K562 (cell line): ENCODE measurements around the gene TKTL1. TPM values are rescaled to one million over a fixed set of nuclear protein-coding genes. Genes with fewer than 3 reads are reported as not detected.

Experiments
- ETV1 ChIP-seq: fragments of 450-650 bp; conservative IDR thresholded peaks from 2 replicates; pipeline ENCODE4 v1.6.1; 2016; ENCODE audit warnings: missing genetic modification characterization, control low read depth, low read depth, missing compliant biosample characterization
- polyA plus RNA-seq, 8 experiments: library from polyadenylated mRNA; depleted of rRNA in 4 of 8; stranded (reverse) in 5 of 8; unstranded in 3 of 8; fragments of >200 nt; fragmentation: Nextera tagmentation in 2 of 8; fragmentation: Illumina TruSeq in 1 of 8; extraction: Ambion mirVana in 2 of 8; extraction: Trizol in 1 of 8; gene quantifications; 2 replicates each; pipeline versions ENCODE4 v1.2.1 to v1.2.3, GENCODE V29; 2011 to 2014; ENCODE audit warnings: inconsistent platforms in 1 of 8, missing spikeins in 1 of 8
- total RNA-seq, 7 experiments: library from RNA; depleted of rRNA in 6 of 7; stranded (reverse); fragments of >200 nt in 6 of 7; fragmentation: Illumina TruSeq in 2 of 7; extraction: Trizol in 2 of 7; gene quantifications; 2 replicates each; pipeline versions ENCODE4 v1.2.1 to v1.2.3, GENCODE V29; 2011 to 2021; ENCODE audit warnings: low replicate concordance in 1 of 7
- TF ChIP-seq, protein P1 (sequence below): fragments of 450-650 bp; IDR thresholded peaks from 2 replicates; pipeline ENCODE4 v1.6.1; 2017; ENCODE audit warnings: antibody characterized with exemption, mild to moderate bottlenecking
- TF ChIP-seq, protein P2 (sequence below), 2 experiments: fragments of 450-650 bp; formaldehyde crosslinking in 1 of 2; IDR thresholded peaks; 2 replicates each; pipeline versions ENCODE4 v1.4.0 to v1.6.1; 2014 to 2020; ENCODE audit warnings: mild to moderate bottlenecking in 2 of 2, borderline replicate concordance in 1 of 2, low read depth in 1 of 2

TKTL1 gene
- total and polyA plus RNA-seq, 9 of the 15 experiments (the other 6 are each of a cell fraction or from before 2014, with no cell fraction given): 0.18 to 0.71 (median 0.38) TPM

DNA sequence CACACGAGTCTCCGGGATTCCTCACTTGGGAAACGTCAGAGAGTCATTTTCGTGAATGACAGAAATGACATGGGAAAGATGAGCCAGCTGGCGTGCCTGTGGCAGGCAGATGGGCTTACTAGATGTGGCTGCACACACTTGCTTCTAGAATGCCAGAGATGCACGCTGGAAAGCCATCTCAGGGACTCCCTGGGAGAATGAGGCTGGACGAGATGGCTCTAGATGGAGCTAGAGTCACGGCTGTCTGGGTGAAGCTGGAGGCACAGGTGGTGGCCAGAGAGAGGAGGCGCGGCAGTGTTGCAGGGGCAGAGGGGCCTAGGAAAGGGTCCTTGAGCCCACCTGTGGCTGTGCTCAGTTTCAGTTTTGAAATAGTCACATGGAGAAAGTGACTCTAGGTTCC, 26.0 kb downstream of the TKTL1 start (continued):
- TF ChIP-seq, protein P1, sequence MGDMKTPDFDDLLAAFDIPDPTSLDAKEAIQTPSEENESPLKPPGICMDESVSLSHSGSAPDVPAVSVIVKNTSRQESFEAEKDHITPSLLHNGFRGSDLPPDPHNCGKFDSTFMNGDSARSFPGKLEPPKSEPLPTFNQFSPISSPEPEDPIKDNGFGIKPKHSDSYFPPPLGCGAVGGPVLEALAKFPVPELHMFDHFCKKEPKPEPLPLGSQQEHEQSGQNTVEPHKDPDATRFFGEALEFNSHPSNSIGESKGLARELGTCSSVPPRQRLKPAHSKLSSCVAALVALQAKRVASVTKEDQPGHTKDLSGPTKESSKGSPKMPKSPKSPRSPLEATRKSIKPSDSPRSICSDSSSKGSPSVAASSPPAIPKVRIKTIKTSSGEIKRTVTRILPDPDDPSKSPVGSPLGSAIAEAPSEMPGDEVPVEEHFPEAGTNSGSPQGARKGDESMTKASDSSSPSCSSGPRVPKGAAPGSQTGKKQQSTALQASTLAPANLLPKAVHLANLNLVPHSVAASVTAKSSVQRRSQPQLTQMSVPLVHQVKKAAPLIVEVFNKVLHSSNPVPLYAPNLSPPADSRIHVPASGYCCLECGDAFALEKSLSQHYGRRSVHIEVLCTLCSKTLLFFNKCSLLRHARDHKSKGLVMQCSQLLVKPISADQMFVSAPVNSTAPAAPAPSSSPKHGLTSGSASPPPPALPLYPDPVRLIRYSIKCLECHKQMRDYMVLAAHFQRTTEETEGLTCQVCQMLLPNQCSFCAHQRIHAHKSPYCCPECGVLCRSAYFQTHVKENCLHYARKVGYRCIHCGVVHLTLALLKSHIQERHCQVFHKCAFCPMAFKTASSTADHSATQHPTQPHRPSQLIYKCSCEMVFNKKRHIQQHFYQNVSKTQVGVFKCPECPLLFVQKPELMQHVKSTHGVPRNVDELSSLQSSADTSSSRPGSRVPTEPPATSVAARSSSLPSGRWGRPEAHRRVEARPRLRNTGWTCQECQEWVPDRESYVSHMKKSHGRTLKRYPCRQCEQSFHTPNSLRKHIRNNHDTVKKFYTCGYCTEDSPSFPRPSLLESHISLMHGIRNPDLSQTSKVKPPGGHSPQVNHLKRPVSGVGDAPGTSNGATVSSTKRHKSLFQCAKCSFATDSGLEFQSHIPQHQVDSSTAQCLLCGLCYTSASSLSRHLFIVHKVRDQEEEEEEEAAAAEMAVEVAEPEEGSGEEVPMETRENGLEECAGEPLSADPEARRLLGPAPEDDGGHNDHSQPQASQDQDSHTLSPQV: no peak
- TF ChIP-seq ETV1 (tag): no peak
- TF ChIP-seq, protein P2, sequence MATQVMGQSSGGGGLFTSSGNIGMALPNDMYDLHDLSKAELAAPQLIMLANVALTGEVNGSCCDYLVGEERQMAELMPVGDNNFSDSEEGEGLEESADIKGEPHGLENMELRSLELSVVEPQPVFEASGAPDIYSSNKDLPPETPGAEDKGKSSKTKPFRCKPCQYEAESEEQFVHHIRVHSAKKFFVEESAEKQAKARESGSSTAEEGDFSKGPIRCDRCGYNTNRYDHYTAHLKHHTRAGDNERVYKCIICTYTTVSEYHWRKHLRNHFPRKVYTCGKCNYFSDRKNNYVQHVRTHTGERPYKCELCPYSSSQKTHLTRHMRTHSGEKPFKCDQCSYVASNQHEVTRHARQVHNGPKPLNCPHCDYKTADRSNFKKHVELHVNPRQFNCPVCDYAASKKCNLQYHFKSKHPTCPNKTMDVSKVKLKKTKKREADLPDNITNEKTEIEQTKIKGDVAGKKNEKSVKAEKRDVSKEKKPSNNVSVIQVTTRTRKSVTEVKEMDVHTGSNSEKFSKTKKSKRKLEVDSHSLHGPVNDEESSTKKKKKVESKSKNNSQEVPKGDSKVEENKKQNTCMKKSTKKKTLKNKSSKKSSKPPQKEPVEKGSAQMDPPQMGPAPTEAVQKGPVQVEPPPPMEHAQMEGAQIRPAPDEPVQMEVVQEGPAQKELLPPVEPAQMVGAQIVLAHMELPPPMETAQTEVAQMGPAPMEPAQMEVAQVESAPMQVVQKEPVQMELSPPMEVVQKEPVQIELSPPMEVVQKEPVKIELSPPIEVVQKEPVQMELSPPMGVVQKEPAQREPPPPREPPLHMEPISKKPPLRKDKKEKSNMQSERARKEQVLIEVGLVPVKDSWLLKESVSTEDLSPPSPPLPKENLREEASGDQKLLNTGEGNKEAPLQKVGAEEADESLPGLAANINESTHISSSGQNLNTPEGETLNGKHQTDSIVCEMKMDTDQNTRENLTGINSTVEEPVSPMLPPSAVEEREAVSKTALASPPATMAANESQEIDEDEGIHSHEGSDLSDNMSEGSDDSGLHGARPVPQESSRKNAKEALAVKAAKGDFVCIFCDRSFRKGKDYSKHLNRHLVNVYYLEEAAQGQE (IDR thresholded peaks at IDR 0.05; ENCODE audit: borderline replicate concordance): peak; percentile 9; the same call in 1 of the 2 replicates
- TF ChIP-seq, protein P2 (CRISPR knock-in tag; IDR thresholded peaks at IDR 0.05; ENCODE audit: low read depth): no peak
- TF ChIP-seq, all 486 proteins: peak for 2
